Endothelial cell of umbilical vein (primary cell): ENCODE data around the gene EEF1AKMT3. TPM values are rescaled to one million over a fixed set of nuclear protein-coding genes. Genes with fewer than 3 reads are reported as not detected.

Experiments used
- BruUV-seq: library from RNA; stranded (reverse); fragments of 400-500 nt; replicated peaks from 2 replicates; lab custom pipeline; 2021; lab: Mats Ljungman, UMichigan
- CTCF ChIA-PET: fragments of 300-600, 350-600 bp; sonication (Branson Sonifier 250); formaldehyde crosslinking; loops from one replicate; lab custom pipeline; 2021; ENCODE audit warnings: antibody characterized with exemption, inconsistent platforms; lab: Charles Lee
- POLR2A ChIA-PET: fragments of 300-600, 350-600 bp; sonication (Branson Sonifier 250); formaldehyde crosslinking; loops from one replicate; lab custom pipeline; 2021; ENCODE audit warnings: antibody characterized with exemption, inconsistent platforms; lab: Charles Lee
- DNase-seq: peaks from one replicate; pipeline ENCODE4 v3.0.0-alpha.2; 2011; ENCODE audit warnings: low read depth, low spot score
- FAIRE-seq: peaks from 2 replicates; lab custom pipeline; 2011; peaks lifted over from hg19 to GRCh38; lab: Jason Lieb, UNC
- H2AFZ ChIP-seq: 2 replicates; pipeline ENCODE4 v1.6.0; 2012; ENCODE audit warnings: low read depth, low read length, control low read depth, inconsistent platforms
- H3K27ac ChIP-seq: 2 replicates; pipeline ENCODE4 v1.5.1; 2011; ENCODE audit warnings: low read depth, mild to moderate bottlenecking, control low read depth, low read length, moderate library complexity; ENCODE audit not compliant: insufficient read depth
- H3K27me3 ChIP-seq, 2 experiments: 2 replicates each; pipeline versions ENCODE4 v1.6.0 to v1.6.1; 2011; ENCODE audit warnings: low read length in 2 of 2, mixed read lengths in 1 of 2; ENCODE audit not compliant: control insufficient read depth in 2 of 2, insufficient read depth in 2 of 2
- H3K36me3 ChIP-seq, 2 experiments: 2 replicates in 1 of 2; 3 replicates in 1 of 2; pipeline ENCODE4 v1.5.1; 2011; ENCODE audit warnings: low read length in 2 of 2, mild to moderate bottlenecking in 1 of 2, moderate library complexity in 1 of 2; ENCODE audit not compliant: control insufficient read depth in 2 of 2, insufficient read depth in 2 of 2; ENCODE audit errors: extremely low read depth in 1 of 2
- H3K4me1 ChIP-seq: 3 replicates; pipeline ENCODE4 v1.5.1; 2011; ENCODE audit warnings: mild to moderate bottlenecking, low read length; ENCODE audit not compliant: control insufficient read depth, insufficient read depth; ENCODE audit errors: extremely low read depth
- H3K4me2 ChIP-seq: 2 replicates; pipeline ENCODE4 v1.6.1; 2011; ENCODE audit warnings: low read length, control low read depth, mixed read lengths; ENCODE audit not compliant: insufficient read depth
- H3K4me3 ChIP-seq, 3 experiments: fragments of 200-600 bp in 1 of 3; sonication (generic), shearing (Covaris generic) in 1 of 3; replicated peaks in 1 of 3; 2 replicates each; pipeline ENCODE4 v1.5.1; 2011 to 2016; ENCODE audit warnings: control low read depth in 3 of 3, low read length in 3 of 3, mild to moderate bottlenecking in 2 of 3, inconsistent platforms in 1 of 3, low read depth in 1 of 3, moderate library complexity in 1 of 3; ENCODE audit not compliant: insufficient read depth in 1 of 3
- H3K79me2 ChIP-seq: 2 replicates; pipeline ENCODE4 v1.6.0; 2012; ENCODE audit warnings: low read length, inconsistent platforms; ENCODE audit not compliant: control insufficient read depth, insufficient read depth
- H3K9ac ChIP-seq: replicated peaks from 2 replicates; pipeline ENCODE3; 2011; ENCODE audit warnings: low read length, control low read depth; ENCODE audit not compliant: insufficient read depth; ENCODE audit errors: extremely low read depth
- H3K9me1 ChIP-seq: replicated peaks from 3 replicates; pipeline ENCODE4 v1.6.0; 2011; ENCODE audit warnings: mild to moderate bottlenecking, low read length; ENCODE audit not compliant: control insufficient read depth, insufficient read depth; ENCODE audit errors: extremely low read depth
- H3K9me3 ChIP-seq: replicated peaks from 2 replicates; pipeline ENCODE4 v1.5.1; 2012; ENCODE audit warnings: low read length, inconsistent platforms; ENCODE audit not compliant: control insufficient read depth, insufficient read depth
- H4K20me1 ChIP-seq: replicated peaks from 2 replicates; pipeline ENCODE3; 2011; ENCODE audit warnings: mild to moderate bottlenecking, low read length; ENCODE audit not compliant: control insufficient read depth, insufficient read depth; ENCODE audit errors: extremely low read depth
- CTCF ChIP-seq, 2 donors: IDR thresholded peaks; 1 replicate in 1 of 2; 2 replicates in 1 of 2; pipeline ENCODE4 v1.5.1; 2011; ENCODE audit warnings: low read length in 2 of 2, mild to moderate bottlenecking in 2 of 2, moderate library complexity in 2 of 2, control low read depth in 1 of 2, inconsistent platforms in 1 of 2, low read depth in 1 of 2; ENCODE audit not compliant: insufficient read depth in 1 of 2; ENCODE audit errors: extremely low read depth in 1 of 2
- EZH2 ChIP-seq: IDR thresholded peaks from 2 replicates; pipeline ENCODE4 v1.6.1; 2012; ENCODE audit warnings: borderline replicate concordance, low read depth, mild to moderate bottlenecking, moderate library complexity, low read length, inconsistent platforms; ENCODE audit not compliant: severe bottlenecking
- FOS ChIP-seq: IDR thresholded peaks from 2 replicates; pipeline ENCODE4 v1.6.1; 2011; ENCODE audit warnings: mild to moderate bottlenecking, low read length, moderate library complexity, borderline replicate concordance; ENCODE audit not compliant: insufficient read depth
- GATA2 ChIP-seq: IDR thresholded peaks from 2 replicates; pipeline ENCODE4 v1.7.0; 2011; ENCODE audit warnings: low read depth, mild to moderate bottlenecking, moderate library complexity, mixed read lengths, low read length; ENCODE audit not compliant: insufficient read length, insufficient read depth
- JUN ChIP-seq: IDR thresholded peaks from 2 replicates; pipeline ENCODE4 v1.6.1; 2011; ENCODE audit warnings: borderline replicate concordance, low read depth; ENCODE audit not compliant: insufficient read length, insufficient read depth
- MAX ChIP-seq: IDR thresholded peaks from 2 replicates; pipeline ENCODE4 v1.6.1; 2011; ENCODE audit not compliant: insufficient read depth, insufficient read length
- MYC ChIP-seq: IDR thresholded peaks from one replicate; pipeline ENCODE4 v1.6.1; 2011; ENCODE audit warnings: mild to moderate bottlenecking, low read depth, low read length
- POLR2A ChIP-seq: IDR thresholded peaks from 2 replicates; pipeline ENCODE4 v1.6.1; 2012; ENCODE audit warnings: low read depth, mild to moderate bottlenecking, control low read depth, low read length
- POLR2AphosphoS5 ChIP-seq: IDR thresholded peaks from 2 replicates; pipeline ENCODE4 v1.6.1; 2012; ENCODE audit warnings: low read depth, mild to moderate bottlenecking, control low read depth, low read length, moderate library complexity; ENCODE audit not compliant: insufficient read depth
- dilution Hi-C: fragments of 300-500 bp; cut with MboI; formaldehyde crosslinking; loops from one replicate; pipeline ENCODE4 v1.15.0; 2019; ENCODE audit warnings: low sequenced_read_pairs; ENCODE audit not compliant: extremely low pct_ligation_motif_present
- intact Hi-C: fragments of 100-400 bp; cut with micrococcal nuclease; formaldehyde crosslinking; loops from one replicate; pipeline ENCODE4 v1.10.0; 2022
- polyA plus RNA-seq, 4 experiments: library from polyadenylated mRNA; depleted of rRNA in 3 of 4; stranded (reverse) in 3 of 4; unstranded in 1 of 4; fragments of >200 nt; gene quantifications; 2 replicates each; pipeline versions ENCODE4 v1.2.1 to v1.2.3, GENCODE V29; 2011 to 2012; ENCODE audit warnings: missing spikeins in 1 of 4
- total RNA-seq: library from RNA; stranded (reverse); gene quantifications from 2 replicates; pipeline ENCODE4 v1.2.3, GENCODE V29; 2021

EEF1AKMT3 gene
- total and polyA plus RNA-seq, 2 donors (not counting 3 experiments of a cell fraction or from before 2014, with no cell fraction given): 7.9 to 8.8 TPM

GRCh38 chr12:57763881-57764661, 8.3 kb upstream of the EEF1AKMT3 start:
- no peaks in the 10 kb centered on the region for H4K20me1 ChIP-seq
- no peak for TF ChIP-seq POLR2A
- TF ChIP-seq MAX: no peak
- no peak for TF ChIP-seq POLR2AphosphoS5
- no peak for TF ChIP-seq JUN
- no peak for TF ChIP-seq EZH2
- no peak for TF ChIP-seq GATA2
- no peak for TF ChIP-seq MYC
- no peak for TF ChIP-seq FOS
- no peak for TF ChIP-seq CTCF (IDR thresholded peaks at IDR 0.05; ENCODE audit: extremely low read depth in 1 of 2, insufficient read depth in 1 of 2, low read depth in 1 of 2, low read length in 2 of 2)
- no peak for FAIRE-seq
- H3K36me3 ChIP-seq: peaks cover 0 to under 1% of the 10 kb centered on the region in 2 experiments
- POLR2A ChIA-PET: no interaction called here
- no peak for DNase-seq
- no peaks in the 10 kb centered on the region for H3K79me2 ChIP-seq
- H3K9ac ChIP-seq: no peak overlapping the region
- H3K4me2 ChIP-seq: no peak overlapping the region
- peaks cover 17% of the 10 kb centered on the region for H3K4me1 ChIP-seq
- no peaks in the 10 kb centered on the region for H3K9me1 ChIP-seq
- BruUV-seq: no TSS peak
- no peak overlapping the region for H3K27ac ChIP-seq
- intact Hi-C loops (no loop called here), dilution Hi-C loops (no loop called here)
- H3K4me3 ChIP-seq: no peak overlapping the region
- H3K27me3 ChIP-seq: peaks cover 35 to 38% of the 10 kb centered on the region in 2 experiments
- no peak overlapping the region for H2AFZ ChIP-seq
- no peaks in the 10 kb centered on the region for H3K9me3 ChIP-seq
- CTCF ChIA-PET: interaction anchor here (0.7 to 4.6 kb wide), 3 partner anchors 8 to 19 kb away, joined by 3 to 48 read pairs (median 3); partner anchors contain the start of genes CDK4, MARCHF9 and TSFM
